Testis (tissue), 3 donors: Measurements from ENCODE around the gene FAM25A. TPM values are rescaled to one million over a fixed set of nuclear protein-coding genes. Genes with fewer than 3 reads are reported as not detected.

Experiments
- DNase-seq: peaks from one replicate; pipeline ENCODE4 v3.0.0-alpha.2; 2019
- H3K27ac ChIP-seq, 2 donors: fragments of 200-600 bp; sonication (generic); one replicate each; pipeline ENCODE4 v1.5.1; 2019
- H3K27me3 ChIP-seq: fragments of 200-600 bp; sonication (generic); one replicate; pipeline ENCODE4 v1.5.1; 2019
- H3K36me3 ChIP-seq: fragments of 200-600 bp; sonication (generic); one replicate; pipeline ENCODE4 v1.5.1; 2017; ENCODE audit warnings: low read depth; ENCODE audit errors: missing control alignments
- H3K4me1 ChIP-seq: fragments of 200-600 bp; sonication (generic); one replicate; pipeline ENCODE4 v1.5.1; 2019
- H3K4me3 ChIP-seq, 2 donors: fragments of 200-600 bp; sonication (generic); one replicate each; pipeline ENCODE4 v1.5.1; 2017 to 2019
- H3K9me3 ChIP-seq: fragments of 200-600 bp; sonication (generic); one replicate; pipeline ENCODE4 v1.5.1; 2017
- POLR2A ChIP-seq: fragments of 450-650 bp; IDR thresholded peaks from one replicate; pipeline ENCODE4 v1.6.1; 2017; ENCODE audit warnings: antibody characterized with exemption, mild to moderate bottlenecking, moderate library complexity
- WGBS, 2 donors: methylation state at CpG; one replicate each; pipeline ENCODE4 v1.1.5; 2018; 5-methylcytosine and 5-hydroxymethylcytosine counted together
- intact Hi-C: fragments of 100-400 bp; cut with DNase I; formaldehyde crosslinking; loops from one replicate; pipeline ENCODE4 v1.15.1; 2023; ENCODE audit warnings: low total_unique reads
- polyA plus RNA-seq: library from polyadenylated mRNA; stranded (reverse); fragments of 350-450 nt; fragmentation: Illumina TruSeq; extraction: RNeasy Lipid Tissue Mini Kit (QIAGEN cat#74804); gene quantifications from one replicate; pipeline ENCODE4 v1.2.3, GENCODE V29; 2014; ENCODE audit warnings: low read depth, low replicate concordance; ENCODE audit not compliant: insufficient read depth
- total RNA-seq, 2 donors: library from RNA; depleted of rRNA; stranded (reverse); fragments of >200 nt; gene quantifications; one replicate each; pipeline ENCODE4 v1.2.3, GENCODE V29; 2016
- TF ChIP-seq, protein P1 (sequence below), 3 experiments: fragments of 450-650 bp in 2 of 3; fragments of 200-600 bp in 1 of 3; sonication (generic) in 1 of 3; IDR thresholded peaks; one replicate each; pipeline ENCODE4 v1.5.1; 2016 to 2019; ENCODE audit warnings: antibody characterized with exemption in 3 of 3, mild to moderate bottlenecking in 2 of 3, moderate library complexity in 1 of 3

Gene FAM25A
- total and polyA plus RNA-seq, 3 donors from 2014 or later, result not detected

GRCh38 chr10:87064651-87065050, 44.6 kb downstream of the FAM25A start:
- H3K4me3 ChIP-seq, result no peak overlapping the region
- intact Hi-C loops, result no loop called here
- no peak for DNase-seq

GRCh38 chr10:87066178-87066577, 46.1 kb downstream of the FAM25A start:
- Histone ChIP-seq H3K36me3 (no peaks in the 10 kb centered on the region), H3K27ac (no peak overlapping the region), H3K4me1 (peaks cover 5% of the 10 kb centered on the region), H3K9me3 (no peaks in the 10 kb centered on the region), H3K4me3 (no peak overlapping the region), H3K27me3 (no peaks in the 10 kb centered on the region)
- 92 to 99% methylated on average over 2 of the region's 2 CpGs for WGBS, 2 donors
- DNase-seq, result no peak
- intact Hi-C loops, result no loop called here
- TF ChIP-seq, protein P1, sequence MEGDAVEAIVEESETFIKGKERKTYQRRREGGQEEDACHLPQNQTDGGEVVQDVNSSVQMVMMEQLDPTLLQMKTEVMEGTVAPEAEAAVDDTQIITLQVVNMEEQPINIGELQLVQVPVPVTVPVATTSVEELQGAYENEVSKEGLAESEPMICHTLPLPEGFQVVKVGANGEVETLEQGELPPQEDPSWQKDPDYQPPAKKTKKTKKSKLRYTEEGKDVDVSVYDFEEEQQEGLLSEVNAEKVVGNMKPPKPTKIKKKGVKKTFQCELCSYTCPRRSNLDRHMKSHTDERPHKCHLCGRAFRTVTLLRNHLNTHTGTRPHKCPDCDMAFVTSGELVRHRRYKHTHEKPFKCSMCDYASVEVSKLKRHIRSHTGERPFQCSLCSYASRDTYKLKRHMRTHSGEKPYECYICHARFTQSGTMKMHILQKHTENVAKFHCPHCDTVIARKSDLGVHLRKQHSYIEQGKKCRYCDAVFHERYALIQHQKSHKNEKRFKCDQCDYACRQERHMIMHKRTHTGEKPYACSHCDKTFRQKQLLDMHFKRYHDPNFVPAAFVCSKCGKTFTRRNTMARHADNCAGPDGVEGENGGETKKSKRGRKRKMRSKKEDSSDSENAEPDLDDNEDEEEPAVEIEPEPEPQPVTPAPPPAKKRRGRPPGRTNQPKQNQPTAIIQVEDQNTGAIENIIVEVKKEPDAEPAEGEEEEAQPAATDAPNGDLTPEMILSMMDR (IDR thresholded peaks at IDR 0.05), result no peak
- TF ChIP-seq POLR2A, result no peak

More at GRCh38 chr10:87064651-87065050, 44.6 kb downstream of the FAM25A start:
- Histone ChIP-seq H3K27me3 (no peaks in the 10 kb centered on the region), H3K9me3 (no peaks in the 10 kb centered on the region), H3K27ac (no peak overlapping the region), H3K36me3 (no peaks in the 10 kb centered on the region), H3K4me1 (peaks cover 5% of the 10 kb centered on the region)
- TF ChIP-seq, protein P1 (IDR thresholded peaks at IDR 0.05), result no peak
- no peak for TF ChIP-seq POLR2A
- WGBS, 2 donors, result 82 to 85% methylated on average over 5 of the region's 5 CpGs

- Histone ChIP-seq H3K36me3 (no peaks in the 10 kb centered on the region), H3K27ac (no peak overlapping the region), H3K9me3 (no peaks in the 10 kb centered on the region), H3K27me3 (no peaks in the 10 kb centered on the region), H3K4me3 (no peak overlapping the region), H3K4me1 (peaks cover 5% of the 10 kb centered on the region)
- intact Hi-C loops, result no loop called here
- no peak for DNase-seq
- TF ChIP-seq, protein P1 (IDR thresholded peaks at IDR 0.05), result no peak
- no peak for TF ChIP-seq POLR2A
- 88 to 95% methylated on average over 1 of the region's 1 CpG for WGBS, 2 donors
Observed at GRCh38 chr10:87066865-87067264, 46.8 kb downstream of the FAM25A start.

DNA sequence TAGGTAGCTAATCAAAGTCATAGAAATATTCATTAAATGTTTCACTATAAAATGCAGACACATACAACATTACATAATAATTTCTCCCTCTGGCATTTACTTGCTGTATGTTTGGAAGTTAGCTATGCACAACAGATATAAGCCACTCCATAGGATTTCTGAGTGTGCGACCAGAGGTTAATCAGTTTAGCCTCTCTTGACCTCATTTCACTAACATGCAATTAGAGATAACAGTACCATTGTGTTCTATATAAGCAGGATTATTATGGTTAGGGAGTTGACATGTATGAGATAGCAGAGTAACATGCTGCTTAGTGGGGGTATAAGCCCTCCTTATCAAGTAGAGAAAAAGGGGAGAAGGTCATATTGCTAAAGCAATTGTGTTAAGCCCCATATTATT, 48.2 kb downstream of the FAM25A start:
- H3K27me3 ChIP-seq, result no peaks in the 10 kb centered on the region
- 58 to 79% methylated on average over 1 of the region's 1 CpG for WGBS, 2 donors
- H3K4me3 ChIP-seq, result no peak overlapping the region
- H3K4me1 ChIP-seq, result peaks cover 5% of the 10 kb centered on the region
- H3K27ac ChIP-seq, result no peak overlapping the region
- DNase-seq, result no peak
- H3K36me3 ChIP-seq, result no peaks in the 10 kb centered on the region
- no peak for TF ChIP-seq POLR2A
- TF ChIP-seq, protein P1 (IDR thresholded peaks at IDR 0.05), result no peak
- intact Hi-C loops, result no loop called here
- no peaks in the 10 kb centered on the region for H3K9me3 ChIP-seq

DNA sequence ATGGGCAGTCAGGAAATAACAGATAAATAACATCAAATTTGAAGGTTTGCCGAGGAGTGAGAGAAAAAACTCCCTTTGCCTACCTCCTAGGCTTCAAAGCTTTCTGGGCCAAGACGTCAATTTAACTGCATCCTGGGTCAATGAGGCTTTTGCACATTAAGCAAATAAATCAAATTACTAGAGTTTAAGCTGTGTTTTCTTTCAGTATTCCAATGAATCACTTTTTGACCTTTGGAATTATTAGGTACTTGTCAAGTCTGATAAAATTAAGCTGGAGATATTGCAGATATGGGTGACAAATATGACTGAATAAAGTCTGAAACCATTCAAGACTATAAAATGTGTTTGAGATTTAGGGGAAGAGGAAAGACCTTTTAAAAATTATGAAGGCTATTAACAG, 52.4 kb downstream of the FAM25A start:
- no peaks in the 10 kb centered on the region for H3K36me3 ChIP-seq
- WGBS, 2 donors, result 82 to 92% methylated on average over 2 of the region's 2 CpGs
- no peak overlapping the region for H3K27ac ChIP-seq
- no peaks in the 10 kb centered on the region for H3K27me3 ChIP-seq
- no peaks in the 10 kb centered on the region for H3K9me3 ChIP-seq
- TF ChIP-seq POLR2A, result no peak
- TF ChIP-seq, protein P1 (IDR thresholded peaks at IDR 0.05), result no peak
- H3K4me3 ChIP-seq, result no peak overlapping the region
- DNase-seq, result no peak
- intact Hi-C loops, result no loop called here
- H3K4me1 ChIP-seq, result peaks cover 5% of the 10 kb centered on the region
